ENCODE data around the gene DCHS1. TPM values are rescaled to one million over a fixed set of nuclear protein-coding genes. Genes with fewer than 3 reads are reported as not detected.

Gene DCHS1
- total and polyA plus RNA-seq, 9 of the 15 experiments (the other 6 are each of a cell fraction or from before 2014, with no cell fraction given), result 0.04 to 0.49 (median 0.14) TPM; not detected in 2

- Histone ChIP-seq H4K20me1 (replicated peaks; ENCODE audit: control insufficient read depth, insufficient read depth, low read length) (no peaks in the 10 kb centered on the region), H3K4me1 (replicated peaks in 1 of 2; ENCODE audit: control insufficient read depth in 2 of 2, insufficient read depth in 2 of 2, low read length in 2 of 2) (0 out of 5 replicates have a peak, but pooled peaks cover 0 to 4% of the 10 kb centered on the region in 2 experiments), H3K79me2 (ENCODE audit: control insufficient read depth, insufficient read depth, low read length) (no peaks in the 10 kb centered on the region), H3K9me1 (ENCODE audit: control insufficient read depth, insufficient read depth, low read length) (no peaks in the 10 kb centered on the region), H3K9ac (ENCODE audit: insufficient read depth in 1 of 2, low read depth in 2 of 2, low read length in 2 of 2) (no peak overlapping the region), H2AFZ (ENCODE audit: low read depth, low read length) (no peak overlapping the region), H3K36me3 (ENCODE audit: control insufficient read depth, insufficient read depth, low read length) (no peaks in the 10 kb centered on the region), H3K4me3 (no peak overlapping the region), H3K27me3 (ENCODE audit: control insufficient read depth in 2 of 2, insufficient read depth in 2 of 2, low read length in 2 of 2) (no peaks in the 10 kb centered on the region), H3K4me2 (ENCODE audit: insufficient read depth, low read length) (no peak overlapping the region), H3K9me3 (replicated peaks; ENCODE audit: control insufficient read depth, insufficient read depth, low read depth, low read length) (no peaks in the 10 kb centered on the region), H3K27ac (ENCODE audit: extremely low read depth, low read depth, low read length) (no peak overlapping the region)
- no TSS peak for BruUV-seq (replicated peaks)
- WGBS (ENCODE audit: insufficient coverage, low coverage, missing lambda C conversion rate), result 27% methylated on average over 3 of the region's 3 CpGs
- intact Hi-C loops (cut with micrococcal nuclease), result no loop called here
- POLR2A ChIA-PET, result no interaction called here
- FAIRE-seq (no peak), DNase-seq (ENCODE audit: extremely low read depth in 1 of 4, low spot score in 3 of 4) (no peak), ATAC-seq (no peak)
- in situ Hi-C loops (cut with MboI), result no loop called here
- CTCF ChIA-PET (ENCODE audit: low intra/inter-chr PET ratio), result no interaction called here
- TF ChIP-seq USF2 (CRISPR knock-in tag; IDR thresholded peaks at IDR 0.05), result no peak
- TF ChIP-seq ZNF507 (tag; conservative IDR thresholded peaks at IDR 0.05), result no peak
- TF ChIP-seq BHLHE40 (IDR thresholded peaks at IDR 0.05; ENCODE audit: low read length), result no peak
- no peak for TF ChIP-seq BRF1 (IDR thresholded peaks at IDR 0.05; ENCODE audit: borderline replicate concordance, extremely low read depth, insufficient read length)
- TF ChIP-seq ASH1L (IDR thresholded peaks at IDR 0.05; ENCODE audit: borderline replicate concordance, low read depth, partially characterized antibody), result no peak
- no peak for TF ChIP-seq NFIC (IDR thresholded peaks at IDR 0.05)
- no peak for TF ChIP-seq FOXJ3 (CRISPR knock-in tag; IDR thresholded peaks at IDR 0.05)
- no peak for TF ChIP-seq XRCC5 (IDR thresholded peaks at IDR 0.05; ENCODE audit: low read depth, low read length)
- TF ChIP-seq ZNF431 (CRISPR knock-in tag; IDR thresholded peaks at IDR 0.05), result no peak
- TF ChIP-seq ZNF318 (IDR thresholded peaks at IDR 0.05; ENCODE audit: borderline replicate concordance in 1 of 2, low read depth in 1 of 2), result no peak
- no peak for TF ChIP-seq SRF (CRISPR knock-in tag; IDR thresholded peaks at IDR 0.05)
- TF ChIP-seq ZNF24 (IDR thresholded peaks at IDR 0.05), result no peak
- no peak for TF ChIP-seq ZNF395 (CRISPR knock-in tag; IDR thresholded peaks at IDR 0.05)
- TF ChIP-seq ZNF717 (CRISPR knock-in tag; IDR thresholded peaks at IDR 0.05), result no peak
Measured at GRCh38 chr11:6660712-6661111, 5.1 kb upstream of the DCHS1 start.

Measured in K562 (cell line).